Measurements from ENCODE around the gene SLC36A1. TPM values are rescaled to one million over a fixed set of nuclear protein-coding genes. Genes with fewer than 3 reads are reported as not detected.

The SLC36A1 gene
- total RNA-seq, 1 donor from 2014 or later = 3.3 TPM

- intact Hi-C loops (cut with DNase I) = no loop called here
- DNase-seq (ENCODE audit: low spot score) = no peak
These were observed 3.2 kb downstream of the SLC36A1 start for GRCh38 chr5:151450605-151451004.

GRCh38 chr5:151451626-151452520, 4.5 kb downstream of the SLC36A1 start:
- intact Hi-C loops (cut with DNase I) = no loop called here
- no peak for DNase-seq (ENCODE audit: low spot score)

DNA sequence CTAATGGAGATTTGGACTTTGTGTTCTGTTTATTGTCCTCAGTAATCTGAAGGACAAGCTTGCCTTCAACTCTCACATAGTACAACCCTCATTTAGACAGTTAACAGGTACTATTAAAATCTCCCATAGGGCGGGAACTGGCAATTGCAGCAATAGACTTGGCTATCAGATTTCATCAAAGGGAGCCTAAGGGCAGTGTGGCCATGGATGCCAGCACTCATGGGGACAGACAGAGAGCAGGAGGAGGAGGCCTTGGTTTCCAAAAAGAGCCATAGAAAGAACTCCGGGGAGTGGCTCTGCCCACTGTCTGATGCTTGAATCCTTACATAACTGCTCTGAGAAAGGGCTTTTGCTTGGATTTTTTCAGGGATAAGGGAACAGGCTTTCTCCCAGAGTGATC, 6.8 kb downstream of the SLC36A1 start:
- intact Hi-C loops (cut with DNase I) = no loop called here
- DNase-seq (ENCODE audit: low spot score) = no peak

DNA sequence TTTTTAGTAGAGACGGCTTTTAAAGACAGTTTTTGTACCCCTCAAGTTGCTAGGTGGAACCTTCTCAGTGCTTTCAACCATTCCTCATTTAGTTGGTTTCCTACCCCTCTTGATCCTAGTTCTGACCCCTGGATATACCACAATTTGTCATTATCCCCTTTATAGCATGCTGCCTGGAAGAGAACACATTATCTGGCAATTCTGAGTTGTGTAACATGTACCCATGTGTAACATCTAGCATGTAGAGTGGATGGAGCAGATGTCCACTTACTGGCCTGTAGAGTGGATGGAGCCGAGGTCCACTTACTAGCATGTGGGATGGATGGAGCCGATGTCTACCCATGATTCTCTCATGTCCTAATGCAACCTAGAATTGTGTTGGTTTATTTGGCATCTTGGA, 7.5 kb downstream of the SLC36A1 start:
- DNase-seq (ENCODE audit: low spot score) = no peak
- intact Hi-C loops (cut with DNase I) = no loop called here

GRCh38 chr5:151456321-151456940, 9.0 kb downstream of the SLC36A1 start:
- intact Hi-C loops (cut with DNase I) = no loop called here
- no peak for DNase-seq (ENCODE audit: low spot score)

DNA sequence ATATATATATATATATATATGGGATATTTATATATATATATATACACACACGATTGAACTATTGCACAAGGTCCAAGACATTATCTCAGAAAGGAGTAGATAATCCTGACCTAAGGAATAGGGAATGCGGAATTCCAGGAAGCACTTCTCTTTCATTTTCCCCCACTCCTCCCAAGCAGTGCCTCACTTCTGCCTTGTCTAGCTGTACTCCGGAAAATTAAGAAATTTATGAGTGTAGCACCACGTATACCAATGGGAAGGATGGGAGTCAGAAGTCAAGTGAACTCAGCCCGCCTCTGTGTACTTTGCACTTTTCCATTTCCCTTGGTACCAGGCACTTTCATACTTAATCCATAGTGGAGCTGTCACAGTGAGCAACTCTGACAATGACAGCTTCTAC, 10.9 kb downstream of the SLC36A1 start:
- intact Hi-C loops (cut with DNase I) = no loop called here
- no peak for DNase-seq (ENCODE audit: low spot score)

- intact Hi-C loops (cut with DNase I) = no loop called here
These were observed 12.4 kb downstream of the SLC36A1 start for GRCh38 chr5:151459680-151460324.

DNA sequence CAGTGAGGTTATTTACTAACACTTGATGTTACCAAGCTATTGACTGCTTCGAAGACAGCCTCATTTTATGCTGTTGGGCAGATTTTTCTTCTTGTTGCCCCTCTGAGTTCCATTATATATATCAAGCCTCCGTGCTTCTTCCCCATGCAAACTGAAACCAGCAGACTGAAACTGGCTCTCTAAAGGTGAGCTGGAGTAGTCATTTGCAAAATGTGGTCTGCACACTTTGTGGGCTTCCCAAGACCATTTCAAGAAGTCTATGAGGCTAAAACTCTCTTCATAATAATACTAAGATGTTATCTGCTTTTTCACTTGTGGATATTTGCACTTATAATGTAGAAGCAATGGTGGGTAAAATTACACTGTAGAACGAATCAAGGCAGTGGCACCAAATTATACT, 13.9 kb downstream of the SLC36A1 start:
- no peak for DNase-seq (ENCODE audit: low spot score)
- intact Hi-C loops (cut with DNase I) = no loop called here

More at GRCh38 chr5:151459680-151460324, 12.4 kb downstream of the SLC36A1 start:
- DNase-seq (ENCODE audit: low spot score) = no peak

DNA sequence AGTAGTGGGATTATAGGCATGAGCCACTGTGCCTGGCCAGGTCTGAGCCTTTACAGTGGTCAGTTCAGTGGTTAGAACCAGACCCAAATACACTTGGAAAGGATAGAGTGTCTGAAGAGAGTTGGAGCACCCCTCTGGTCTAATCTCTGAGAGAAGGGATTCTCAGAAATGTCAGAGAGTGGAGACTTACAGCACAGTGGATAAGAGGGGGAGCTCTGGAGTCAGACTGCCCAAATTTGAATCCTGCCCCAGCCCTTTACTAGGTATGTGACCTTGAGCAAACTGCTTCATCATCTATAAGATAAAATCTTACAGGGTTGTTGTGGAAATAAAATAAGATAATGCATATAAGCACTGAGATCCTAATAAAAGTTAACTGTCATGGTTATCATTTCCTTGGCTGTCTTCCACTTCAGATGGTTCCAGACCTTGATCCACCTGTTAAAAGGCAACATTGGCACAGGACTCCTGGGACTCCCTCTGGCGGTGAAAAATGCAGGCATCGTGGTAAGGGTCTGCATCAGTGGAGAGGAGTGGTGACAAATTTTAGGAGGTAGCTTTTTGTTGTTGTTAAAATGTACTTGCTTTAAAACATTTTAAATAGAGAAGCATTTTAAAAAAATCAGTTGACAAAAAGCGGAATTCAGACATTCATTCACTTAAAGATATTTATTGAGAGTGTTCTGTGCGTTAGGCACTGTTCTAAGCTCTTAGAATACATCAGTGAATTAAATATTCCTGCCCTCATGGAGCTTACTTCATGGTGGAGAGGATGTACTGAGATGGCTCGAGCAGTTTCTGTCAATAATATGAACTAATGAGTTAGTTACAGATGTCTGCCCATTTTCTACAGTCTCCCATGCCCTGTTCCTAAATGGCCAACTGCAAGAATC, 16.0 kb downstream of the SLC36A1 start:
- intact Hi-C loops (cut with DNase I) = no loop called here
- no peak for DNase-seq (ENCODE audit: low spot score)

- intact Hi-C loops (cut with DNase I) = no loop called here
- no peak for DNase-seq (ENCODE audit: low spot score)
These were observed 16.7 kb downstream of the SLC36A1 start for GRCh38 chr5:151464101-151464500.

GRCh38 chr5:151465476-151465875, 18.1 kb downstream of the SLC36A1 start:
- intact Hi-C loops (cut with DNase I) = no loop called here

GRCh38 chr5:151467576-151467975, 20.2 kb downstream of the SLC36A1 start:
- DNase-seq (ENCODE audit: low spot score) = no peak
- intact Hi-C loops (cut with DNase I) = no loop called here

More at GRCh38 chr5:151465476-151465875, 18.1 kb downstream of the SLC36A1 start:
- DNase-seq (ENCODE audit: low spot score) = no peak

DNA sequence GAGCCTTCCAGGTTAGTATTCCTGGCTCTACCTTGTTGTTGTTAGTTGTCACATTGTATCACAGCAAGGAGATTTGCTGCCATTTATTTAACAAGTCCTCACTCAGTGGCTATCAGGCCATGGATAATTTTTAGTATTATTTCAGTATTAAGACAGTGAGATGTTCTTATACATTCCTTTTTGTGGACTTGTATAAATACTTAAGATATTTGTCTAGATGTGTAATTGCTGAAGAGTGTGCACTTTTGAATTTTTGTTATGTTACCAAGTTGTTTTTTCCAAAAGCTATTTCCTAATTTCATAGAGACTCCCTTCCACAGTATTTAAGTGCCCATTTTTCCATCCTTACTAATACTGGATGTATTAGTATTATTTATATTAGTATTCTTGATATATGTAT, 22.0 kb downstream of the SLC36A1 start:
- no peak for DNase-seq (ENCODE audit: low spot score)
- intact Hi-C loops (cut with DNase I) = no loop called here

DNA sequence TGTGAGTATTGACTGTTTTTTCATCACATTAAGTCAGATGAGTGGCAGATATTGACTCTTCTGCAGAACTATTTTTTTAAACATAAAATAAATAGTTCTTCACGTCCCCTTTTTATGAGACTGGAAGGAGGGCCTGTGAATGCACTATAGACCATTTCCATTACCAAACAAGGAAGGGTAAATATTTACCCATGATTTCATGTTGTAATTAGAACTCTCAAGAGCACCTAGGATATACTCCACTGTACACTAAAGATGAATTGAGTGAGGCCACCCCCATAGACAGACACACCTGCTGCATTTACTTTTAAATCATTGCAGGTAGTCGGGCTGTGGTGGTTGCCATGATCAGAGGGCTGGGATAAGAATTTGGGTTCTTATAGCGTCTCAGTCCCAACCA, 22.6 kb downstream of the SLC36A1 start:
- DNase-seq (ENCODE audit: low spot score) = no peak
- intact Hi-C loops (cut with DNase I) = no loop called here

- intact Hi-C loops (cut with DNase I) = no loop called here
- DNase-seq (ENCODE audit: low spot score) = no peak
These were observed 23.0 kb downstream of the SLC36A1 start for GRCh38 chr5:151470439-151470838.

- no peak for DNase-seq (ENCODE audit: low spot score)
- intact Hi-C loops (cut with DNase I) = no loop called here
These were observed 23.9 kb downstream of the SLC36A1 start for GRCh38 chr5:151471276-151471675.

DNA sequence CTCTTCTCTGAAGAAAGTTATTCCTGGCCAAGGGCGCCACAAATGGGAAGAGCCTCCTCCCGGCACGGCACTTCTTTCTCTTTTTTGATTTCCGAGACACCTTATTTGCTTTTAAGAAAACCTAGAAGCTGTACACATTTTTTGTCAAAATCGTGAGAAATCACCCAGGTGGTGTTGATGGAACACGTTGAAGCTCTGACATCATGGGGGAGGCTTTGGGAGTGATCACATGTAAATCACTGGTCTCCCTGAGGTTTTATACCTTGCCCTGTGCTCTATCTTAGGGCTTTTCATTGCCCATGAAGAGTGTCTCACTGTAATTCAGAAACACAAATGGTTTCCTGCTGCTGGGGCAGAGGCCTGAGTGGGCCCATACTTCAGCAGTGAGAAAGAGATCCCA, 27.4 kb downstream of the SLC36A1 start:
- intact Hi-C loops (cut with DNase I) = no loop called here
- DNase-seq (ENCODE audit: low spot score) = no peak

GRCh38 chr5:151475388-151475787, 28.0 kb downstream of the SLC36A1 start:
- DNase-seq (ENCODE audit: low spot score) = no peak

GRCh38 chr5:151476016-151476415, 28.6 kb downstream of the SLC36A1 start:
- no peak for DNase-seq (ENCODE audit: low spot score)
- intact Hi-C loops (cut with DNase I) = no loop called here

More at GRCh38 chr5:151475388-151475787, 28.0 kb downstream of the SLC36A1 start:
- intact Hi-C loops (cut with DNase I) = no loop called here

- intact Hi-C loops (cut with DNase I) = no loop called here
- no peak for DNase-seq (ENCODE audit: low spot score)
These were observed 29.7 kb downstream of the SLC36A1 start for GRCh38 chr5:151477101-151477500.
